Activated CD4-positive, alpha-beta T cell treated with anti-CD3 and anti-CD28 coated beads, Interleukin-2, amount 50 U/mL, for 24 hours (primary cell): ENCODE data around the gene OBSL1.

Source experiments
- DNase-seq, 2 donors: peaks; one replicate each; pipeline ENCODE4 v3.0.0-alpha.2; 2020; ENCODE audit warnings: low read depth in 1 of 2, low spot score in 1 of 2

Gene OBSL1

DNA sequence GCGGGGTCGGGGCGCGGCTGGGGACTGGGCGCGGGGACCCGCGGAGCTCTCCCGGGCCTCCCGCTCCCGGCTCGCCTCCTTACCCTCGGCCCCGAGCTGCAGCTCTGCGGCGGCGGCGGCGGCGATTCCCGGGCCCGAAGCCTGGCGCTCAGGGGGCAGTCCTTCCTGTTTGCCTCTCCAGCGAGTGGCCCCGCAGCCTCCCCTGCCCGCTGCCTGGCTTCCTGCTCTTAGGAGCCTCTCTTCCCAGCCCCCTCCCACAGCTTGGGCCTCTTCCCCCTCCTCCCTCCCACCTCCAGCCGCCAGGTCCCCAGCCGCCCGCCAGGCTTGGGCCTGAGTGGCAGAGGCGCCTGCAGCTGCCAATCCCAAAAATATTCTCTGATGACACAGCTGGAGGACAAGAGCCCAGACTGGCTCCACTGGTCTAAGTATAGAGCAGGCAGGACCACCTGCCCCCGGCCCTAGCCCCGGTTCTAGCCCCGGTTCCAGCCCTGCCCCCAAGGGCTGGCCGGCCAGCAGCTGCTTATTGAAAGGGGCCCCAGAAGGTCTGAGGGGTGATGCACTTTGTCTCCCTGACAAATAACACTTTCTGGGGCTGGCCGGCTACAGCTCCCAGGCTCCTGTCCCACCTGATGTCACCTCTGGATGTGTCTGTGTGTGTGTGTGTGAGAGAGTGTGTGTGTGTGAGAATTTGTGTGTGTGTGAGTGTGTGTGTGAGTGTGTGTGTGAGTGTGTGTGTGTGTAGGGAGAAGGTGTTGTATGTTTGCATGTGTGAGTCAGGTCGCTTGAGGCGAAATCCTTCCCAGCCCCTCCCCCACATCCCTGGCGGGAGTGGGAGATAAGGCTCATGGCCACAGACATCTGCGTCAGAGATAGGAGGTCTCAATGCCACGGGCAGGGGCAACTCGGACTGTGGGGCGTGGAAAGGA, at the start of gene OBSL1:
Gene OBSL1 (minus strand): TSS at position 229 of the 926 bp plus-strand sequence. CDS start 307 bp downstream, outside the sequence.
- DNase-seq: no peak

- DNase-seq: no peak
These were observed 49.2 kb upstream of the OBSL1 start for GRCh38 chr2:219620546-219620945.

- DNase-seq: no peak
These were observed 47.9 kb upstream of the OBSL1 start for GRCh38 chr2:219619235-219619634.

DNA sequence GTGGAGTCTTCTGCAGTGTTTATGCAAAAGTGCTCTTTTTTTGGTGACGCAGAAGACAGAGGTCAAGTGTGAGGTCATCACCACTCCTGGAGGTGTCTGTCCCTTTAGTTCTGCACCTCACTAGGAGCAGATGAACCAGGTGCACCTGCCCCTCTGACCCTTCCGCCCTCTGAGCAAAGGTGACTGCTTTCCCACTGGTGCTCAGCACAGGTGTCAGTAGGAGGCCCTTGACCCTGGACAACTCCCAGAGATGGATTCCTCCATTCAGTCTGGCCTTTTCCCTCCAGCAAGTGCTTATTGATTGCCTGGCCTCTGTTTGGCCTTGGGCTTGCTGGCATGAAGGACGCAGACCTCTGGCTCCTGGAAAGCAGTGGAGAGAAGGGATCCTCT, 47.4 kb upstream of the OBSL1 start:
- DNase-seq: no peak

DNA sequence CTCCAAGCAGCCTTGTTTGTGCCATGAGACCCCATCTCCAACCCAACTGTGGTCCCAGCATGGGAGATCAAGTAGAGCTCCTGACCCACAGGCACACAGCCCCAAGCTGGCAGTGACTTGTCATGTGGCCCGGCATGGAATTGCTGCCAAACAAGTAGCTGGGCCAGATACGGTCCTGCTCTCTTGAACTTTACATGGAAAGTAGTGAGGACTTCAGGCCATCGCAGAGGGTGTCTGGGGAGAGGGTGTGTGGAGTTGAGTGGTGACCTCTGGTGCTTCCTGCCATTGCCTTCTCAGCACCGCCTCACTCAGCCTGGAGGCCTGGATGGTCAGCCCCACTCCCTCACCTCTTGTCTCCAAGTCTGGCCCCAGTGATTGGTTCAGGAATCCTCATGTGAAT, 45.2 kb upstream of the OBSL1 start:
- no peak for DNase-seq

DNA sequence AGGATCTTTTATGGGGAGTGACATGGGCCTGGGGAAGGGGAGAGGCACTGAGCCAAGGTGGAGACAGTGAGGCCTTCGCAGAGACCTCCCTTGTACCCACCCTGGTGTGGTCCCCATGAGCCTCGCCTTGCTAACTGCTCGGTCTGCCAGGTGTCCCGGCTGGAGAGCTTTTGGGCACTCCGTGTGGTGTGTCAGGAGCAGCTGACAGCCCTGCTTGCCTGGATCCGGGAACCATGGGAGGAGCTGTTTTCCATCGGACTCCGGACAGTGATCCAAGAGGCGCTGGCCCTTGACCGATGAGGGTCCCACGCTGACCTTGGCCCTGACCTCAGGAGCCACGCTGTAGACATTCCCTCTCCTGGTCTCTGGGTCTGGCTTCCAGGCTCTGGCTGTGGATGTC, 44.6 kb upstream of the OBSL1 start:
- no peak for DNase-seq

DNA sequence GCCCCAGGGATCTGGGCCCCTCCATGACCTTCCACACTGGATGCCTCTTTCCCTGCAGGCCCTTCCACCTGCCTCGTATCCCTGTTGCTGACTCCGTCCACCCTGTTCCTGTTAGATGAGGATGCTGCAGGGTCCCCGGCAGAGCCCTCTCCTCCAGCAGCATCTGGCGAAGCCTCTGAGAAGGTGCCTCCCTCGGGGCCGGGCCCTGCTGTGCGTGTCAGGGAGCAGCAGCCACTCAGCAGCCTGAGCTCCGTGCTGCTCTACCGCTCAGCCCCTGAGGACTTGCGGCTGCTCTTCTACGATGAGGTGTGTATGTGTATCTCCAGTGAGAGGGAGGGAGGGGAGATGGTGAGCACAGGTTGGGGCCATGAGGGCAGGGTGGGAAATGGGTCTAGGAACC, 43.7 kb upstream of the OBSL1 start:
- no peak for DNase-seq

DNA sequence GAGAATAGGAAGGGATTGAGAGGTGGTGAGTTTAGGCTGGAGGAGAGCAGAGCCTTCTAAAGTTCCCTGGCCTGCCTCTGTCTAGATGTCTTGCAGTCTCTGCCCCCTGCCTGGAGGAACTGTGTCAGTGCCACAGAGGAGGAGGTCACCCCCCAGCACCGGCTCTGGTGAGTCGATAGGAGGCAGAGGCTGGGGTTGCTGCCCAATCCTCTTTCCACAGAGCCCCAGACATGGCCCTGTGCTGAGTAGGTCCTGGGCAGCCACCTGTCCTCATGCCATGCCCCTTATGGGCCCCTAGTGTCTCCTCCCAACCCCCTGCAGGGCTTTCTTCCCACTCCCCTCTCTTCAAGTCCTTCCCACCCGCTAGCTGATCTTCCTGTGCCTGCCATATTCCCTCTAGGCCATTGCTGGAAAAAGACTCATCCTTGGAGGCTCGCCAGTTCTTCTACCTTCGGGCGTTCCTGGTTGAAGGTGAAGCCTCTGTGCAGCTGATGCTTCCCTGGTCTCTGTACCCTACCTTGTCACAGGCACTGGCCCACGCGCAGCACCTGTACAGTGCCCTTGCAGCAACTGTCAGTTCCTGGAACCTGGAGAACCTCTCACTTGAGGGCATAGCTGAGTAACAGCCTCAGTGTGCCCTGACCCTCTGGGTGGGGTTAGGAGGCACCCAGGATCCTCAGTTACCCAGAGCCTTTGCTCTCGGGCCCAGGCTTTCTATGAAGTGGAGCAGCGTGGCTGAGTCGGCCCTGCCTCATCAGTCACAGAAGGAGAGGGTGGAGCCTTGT, 42.9 kb upstream of the OBSL1 start:
- DNase-seq: no peak

DNA sequence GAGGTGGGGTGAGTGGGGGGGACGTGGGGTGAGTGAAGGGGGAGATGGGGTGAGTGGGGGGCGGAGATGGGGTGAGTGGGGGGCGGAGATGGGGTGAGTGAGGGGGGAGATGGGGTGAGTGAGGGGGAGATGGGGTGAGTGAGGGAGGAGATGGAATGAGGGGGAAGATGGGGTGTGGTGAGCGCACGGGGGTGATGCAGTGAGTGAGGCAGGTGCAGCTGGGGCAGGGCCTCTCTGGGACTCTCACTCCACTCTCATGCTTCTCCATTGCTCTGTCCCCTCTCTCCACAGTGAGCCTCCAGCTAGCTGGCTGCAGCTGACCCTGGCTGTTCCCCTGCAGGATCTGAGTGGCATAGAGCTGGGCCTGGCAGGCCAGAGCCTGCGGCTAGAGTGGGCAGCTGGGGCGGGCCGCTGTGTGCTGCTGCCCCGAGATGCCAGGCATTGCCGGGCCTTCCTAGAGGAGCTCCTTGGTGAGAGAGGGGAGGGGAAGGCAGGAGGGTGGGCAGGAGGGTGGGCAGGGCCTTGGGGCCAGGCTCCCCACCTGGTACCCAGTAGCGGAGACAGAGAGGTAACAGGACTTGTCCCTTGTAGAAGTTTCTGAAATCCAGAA, 42.2 kb upstream of the OBSL1 start:
- DNase-seq: no peak

DNA sequence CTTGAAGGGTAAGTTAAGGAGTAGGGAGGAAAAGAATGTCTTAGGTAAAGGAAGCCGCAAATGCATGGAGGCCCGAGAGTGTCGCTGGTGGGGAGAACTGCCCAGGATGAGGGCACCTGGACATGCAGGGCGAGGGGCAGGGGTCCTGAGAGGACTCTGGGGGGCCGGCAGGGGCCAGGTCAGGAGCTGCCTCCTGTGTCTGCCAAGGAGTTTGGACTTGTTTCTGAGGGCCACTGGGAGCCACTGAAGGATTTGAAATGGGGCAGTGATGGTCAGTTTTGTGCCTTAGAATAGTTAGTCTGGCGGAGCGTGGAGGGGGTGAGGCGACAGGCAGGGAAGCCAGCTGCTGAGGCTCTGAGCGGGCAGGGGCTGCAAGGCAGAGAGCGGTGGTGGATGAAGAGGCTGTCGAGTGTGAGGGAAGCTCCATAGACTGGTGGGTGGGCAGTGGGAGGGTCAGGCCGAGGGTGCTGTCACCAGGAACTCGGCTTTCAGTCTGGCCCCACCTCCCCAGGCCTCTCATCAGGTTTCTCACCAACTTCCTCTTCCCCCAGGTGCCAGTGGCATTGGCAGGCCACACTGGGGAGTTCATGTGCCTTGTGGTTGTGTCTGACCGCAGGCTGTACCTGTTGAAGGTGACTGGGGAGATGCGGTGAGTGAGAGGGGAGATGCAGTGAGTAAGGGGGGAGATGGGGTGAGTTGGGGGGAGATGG, 41.4 kb upstream of the OBSL1 start:
- DNase-seq: no peak

GRCh38 chr2:219611866-219612576, 40.7 kb upstream of the OBSL1 start:
- no peak for DNase-seq

GRCh38 chr2:219611306-219611705, 40.0 kb upstream of the OBSL1 start:
- no peak for DNase-seq

DNA sequence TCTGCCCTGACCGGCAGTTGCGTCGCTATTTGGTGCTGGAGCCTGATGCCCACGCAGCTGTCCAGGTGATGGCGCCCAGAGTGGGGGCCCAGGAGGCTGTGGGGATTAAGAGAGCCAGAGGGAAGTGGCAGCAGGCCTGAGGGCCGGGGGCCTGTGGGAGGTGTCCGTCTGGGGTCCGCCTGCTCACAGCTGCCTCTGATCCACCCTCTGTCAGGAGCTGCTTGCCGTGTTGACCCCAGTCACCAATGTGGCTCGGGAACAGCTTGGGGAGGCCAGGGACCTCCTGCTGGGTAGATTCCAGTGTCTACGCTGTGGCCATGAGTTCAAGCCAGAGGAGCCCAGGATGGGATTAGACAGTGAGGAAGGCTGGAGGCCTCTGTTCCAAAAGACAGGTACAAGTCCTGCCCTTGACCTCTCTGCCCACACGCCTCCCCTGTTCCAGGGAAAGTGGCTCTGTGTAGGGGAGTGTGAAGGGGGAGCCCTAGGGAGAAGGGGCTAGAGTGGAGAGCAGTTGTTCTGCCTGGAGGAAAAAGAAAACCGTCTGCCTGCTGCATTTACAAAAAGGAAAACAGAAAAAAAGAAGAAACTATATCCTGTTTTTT, 37.9 kb upstream of the OBSL1 start:
- no peak for DNase-seq

GRCh38 chr2:219608399-219608964, 37.1 kb upstream of the OBSL1 start:
- no peak for DNase-seq

DNA sequence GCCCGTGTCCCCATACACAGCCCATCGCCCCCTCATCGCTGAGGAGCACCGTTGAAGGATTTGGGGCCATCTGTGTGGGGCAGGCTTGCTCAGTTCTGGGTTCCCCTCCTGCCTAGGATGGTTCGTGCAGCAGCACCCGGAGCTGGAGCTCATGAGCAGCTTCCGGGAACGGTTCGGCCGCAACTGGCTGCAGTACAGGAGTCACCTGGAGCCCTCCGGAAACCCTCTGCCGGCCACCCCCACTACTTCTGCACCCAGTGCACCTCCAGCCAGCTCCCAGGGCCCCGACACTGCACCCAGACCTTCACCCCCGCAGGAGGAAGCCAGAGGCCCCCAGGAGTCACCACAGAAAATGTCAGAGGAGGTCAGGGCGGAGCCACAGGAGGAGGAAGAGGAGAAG, 36.6 kb upstream of the OBSL1 start:
- no peak for DNase-seq

DNA sequence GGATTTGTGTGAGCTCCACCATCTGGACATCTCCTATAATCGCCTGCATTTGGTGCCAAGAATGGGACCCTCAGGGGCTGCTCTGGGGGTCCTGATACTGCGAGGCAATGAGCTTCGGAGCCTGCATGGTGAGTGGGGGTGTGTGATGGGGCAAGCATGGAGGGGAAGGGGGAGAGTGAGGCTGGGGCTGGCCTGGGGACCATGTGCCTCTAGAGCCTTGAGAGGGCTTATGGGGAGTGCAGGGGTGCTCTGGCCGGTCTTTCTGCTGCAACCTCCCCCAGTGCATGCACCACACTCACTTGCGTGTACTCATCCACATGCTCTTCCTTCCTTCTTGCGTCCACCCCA, 34.2 kb upstream of the OBSL1 start:
- DNase-seq: no peak

DNA sequence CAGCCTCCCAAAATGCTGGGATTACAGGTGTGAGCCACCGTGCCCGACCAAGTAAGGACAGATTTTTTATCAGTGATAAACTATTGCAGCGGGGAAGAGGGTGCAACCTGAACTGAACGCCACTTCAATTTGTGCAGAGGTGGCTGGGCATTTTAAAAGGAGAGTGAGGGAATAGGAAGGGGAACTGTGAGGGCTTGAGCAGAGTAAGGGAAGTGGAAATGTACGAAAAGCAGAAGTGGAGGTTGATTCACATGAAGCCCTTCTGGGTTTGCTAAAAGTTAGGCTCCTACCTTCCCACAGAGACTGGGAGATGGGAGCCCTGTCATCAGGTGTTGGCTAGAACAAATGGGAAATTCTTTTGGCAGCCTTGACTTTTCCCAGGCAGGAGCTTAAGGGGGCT, 32.4 kb upstream of the OBSL1 start:
- DNase-seq: no peak

DNA sequence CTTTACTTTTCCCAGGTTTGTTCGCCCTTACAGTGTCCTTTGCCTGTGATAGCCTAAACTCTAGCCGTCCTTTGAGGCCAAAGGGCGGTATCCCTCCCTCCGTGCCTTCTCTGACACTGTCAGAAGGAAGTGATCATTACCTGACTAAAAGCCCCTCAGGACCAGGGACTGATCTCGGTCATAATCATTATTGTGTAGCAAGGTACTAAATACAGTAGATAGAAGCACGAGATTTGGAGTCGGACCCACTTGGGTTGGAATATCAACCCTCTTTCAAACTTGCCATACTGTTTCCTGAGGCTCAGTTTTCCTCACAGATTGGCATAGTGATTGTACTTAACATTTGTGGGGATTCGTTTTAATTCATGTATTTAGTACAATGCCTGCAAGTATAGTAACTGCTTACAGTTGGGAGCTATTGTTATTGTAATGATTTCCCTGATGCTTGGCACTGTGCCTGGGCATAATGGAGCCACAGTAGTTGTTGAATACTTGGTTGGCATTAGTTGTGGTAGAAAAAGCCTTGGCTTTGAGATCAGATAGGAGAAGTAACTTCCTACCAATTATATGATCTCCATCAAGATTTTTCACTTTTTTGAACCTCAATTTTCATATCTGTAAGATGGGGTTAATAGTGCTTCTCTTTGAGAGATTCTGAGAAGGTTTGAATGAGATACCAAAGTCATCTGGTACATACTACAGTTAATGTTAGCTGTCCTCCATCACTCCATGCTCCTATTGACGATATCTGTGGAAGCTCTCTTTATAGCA, 27.2 kb upstream of the OBSL1 start:
- no peak for DNase-seq
